GM12875 (cell line): ENCODE measurements around the gene SLC16A10.

Experiments used
- H3K4me3 ChIP-seq: one replicate; pipeline ENCODE4 v1.5.1; 2011; ENCODE audit warnings: low read depth, low read length, control low read depth
- TF ChIP-seq, protein P1 (sequence below): IDR thresholded peaks from 2 replicates; pipeline ENCODE4 v1.5.1; 2011; ENCODE audit warnings: low read depth, mild to moderate bottlenecking, control low read depth, inconsistent platforms, low read length, moderate library complexity, borderline replicate concordance; ENCODE audit not compliant: insufficient read depth

SLC16A10 gene

DNA sequence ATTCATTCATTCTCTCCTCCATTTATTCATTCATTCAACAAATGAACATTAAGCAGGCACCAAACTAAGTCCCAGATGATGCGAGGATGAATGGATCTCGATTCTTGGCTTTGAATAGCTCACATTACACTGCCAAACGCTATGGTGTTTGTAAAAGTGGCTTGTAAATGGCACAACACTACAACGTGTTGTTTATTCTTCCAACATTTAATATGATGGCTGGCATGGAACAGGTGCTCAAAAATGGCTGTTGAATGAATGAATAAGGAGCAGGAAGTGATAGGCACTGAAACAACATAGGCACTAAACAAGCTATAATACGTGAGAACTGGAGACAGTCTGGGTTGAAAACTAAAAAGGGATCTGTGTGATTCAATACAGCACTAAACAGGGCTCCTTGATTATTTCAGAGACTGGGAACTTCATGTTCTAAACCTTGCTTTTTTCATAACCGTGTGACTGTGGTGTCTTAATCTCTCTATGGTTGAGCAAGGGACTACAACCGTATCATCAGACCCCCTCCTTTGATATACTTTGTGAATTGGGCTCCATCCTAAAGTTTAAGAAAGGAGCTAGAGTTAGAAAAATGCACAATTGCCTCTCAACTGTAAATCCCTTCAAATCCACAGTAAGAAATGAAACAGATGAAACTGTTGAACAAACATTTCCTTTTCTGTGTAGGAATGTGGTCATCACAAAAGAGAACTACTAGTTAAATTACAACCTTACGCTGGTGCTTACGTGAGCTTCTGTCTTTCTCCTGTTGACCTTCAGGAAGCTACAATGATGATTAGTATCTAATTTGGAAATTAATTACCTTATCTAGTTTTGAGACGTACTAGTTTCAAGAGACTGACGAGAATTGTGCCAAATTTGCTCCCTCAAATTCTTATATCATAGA is 16.9 kb upstream of the SLC16A10 start:
- TF ChIP-seq, protein P1, sequence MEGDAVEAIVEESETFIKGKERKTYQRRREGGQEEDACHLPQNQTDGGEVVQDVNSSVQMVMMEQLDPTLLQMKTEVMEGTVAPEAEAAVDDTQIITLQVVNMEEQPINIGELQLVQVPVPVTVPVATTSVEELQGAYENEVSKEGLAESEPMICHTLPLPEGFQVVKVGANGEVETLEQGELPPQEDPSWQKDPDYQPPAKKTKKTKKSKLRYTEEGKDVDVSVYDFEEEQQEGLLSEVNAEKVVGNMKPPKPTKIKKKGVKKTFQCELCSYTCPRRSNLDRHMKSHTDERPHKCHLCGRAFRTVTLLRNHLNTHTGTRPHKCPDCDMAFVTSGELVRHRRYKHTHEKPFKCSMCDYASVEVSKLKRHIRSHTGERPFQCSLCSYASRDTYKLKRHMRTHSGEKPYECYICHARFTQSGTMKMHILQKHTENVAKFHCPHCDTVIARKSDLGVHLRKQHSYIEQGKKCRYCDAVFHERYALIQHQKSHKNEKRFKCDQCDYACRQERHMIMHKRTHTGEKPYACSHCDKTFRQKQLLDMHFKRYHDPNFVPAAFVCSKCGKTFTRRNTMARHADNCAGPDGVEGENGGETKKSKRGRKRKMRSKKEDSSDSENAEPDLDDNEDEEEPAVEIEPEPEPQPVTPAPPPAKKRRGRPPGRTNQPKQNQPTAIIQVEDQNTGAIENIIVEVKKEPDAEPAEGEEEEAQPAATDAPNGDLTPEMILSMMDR = no peak
- H3K4me3 ChIP-seq = no peak overlapping the region

DNA sequence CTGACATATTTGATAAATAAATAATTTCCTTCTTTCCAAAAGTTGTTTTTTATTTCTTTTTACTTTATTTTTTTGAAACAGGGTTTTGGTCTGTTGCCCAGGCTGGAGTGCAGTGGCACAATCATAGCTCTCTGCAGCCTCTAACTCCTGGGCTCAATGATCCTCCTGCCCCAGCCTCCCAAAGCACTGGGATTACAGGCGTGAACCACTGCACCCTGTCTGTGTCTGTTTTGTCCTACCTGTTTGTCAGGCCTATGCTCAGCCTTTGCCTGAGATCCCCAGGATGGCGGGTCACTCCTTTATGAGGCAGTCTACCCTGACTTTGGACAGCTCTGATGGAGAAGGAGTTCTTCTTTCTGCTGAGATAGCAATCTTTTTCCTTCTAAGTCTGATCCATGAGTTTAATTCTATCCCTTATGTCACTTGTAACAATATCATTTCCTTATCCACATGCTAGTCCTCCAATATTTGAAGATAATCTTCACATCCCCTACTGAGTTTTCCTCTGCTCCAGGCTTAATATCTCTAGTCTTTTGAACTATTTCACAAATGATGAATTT is 14.4 kb upstream of the SLC16A10 start:
- TF ChIP-seq, protein P1 = no peak
- H3K4me3 ChIP-seq = no peak overlapping the region

DNA sequence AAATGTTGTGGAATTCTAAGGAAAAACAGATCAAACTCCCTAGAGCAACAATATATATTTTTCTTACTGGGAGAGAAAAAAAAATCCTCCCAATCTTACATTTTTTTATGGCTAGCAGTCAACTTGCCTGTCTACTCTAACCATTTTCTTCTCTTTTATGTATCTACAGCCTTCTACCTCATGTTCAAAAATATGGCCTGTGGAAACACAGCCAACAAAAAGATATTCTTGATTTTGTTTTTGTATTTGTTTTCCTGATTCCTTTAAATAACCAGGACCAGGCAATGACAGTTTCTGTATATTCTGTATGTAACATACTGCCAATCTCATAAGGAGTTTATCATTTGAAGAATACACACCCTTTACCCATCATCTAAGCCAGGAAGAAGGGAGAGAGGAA is 13.0 kb upstream of the SLC16A10 start:
- TF ChIP-seq, protein P1 = no peak
- no peak overlapping the region for H3K4me3 ChIP-seq

DNA sequence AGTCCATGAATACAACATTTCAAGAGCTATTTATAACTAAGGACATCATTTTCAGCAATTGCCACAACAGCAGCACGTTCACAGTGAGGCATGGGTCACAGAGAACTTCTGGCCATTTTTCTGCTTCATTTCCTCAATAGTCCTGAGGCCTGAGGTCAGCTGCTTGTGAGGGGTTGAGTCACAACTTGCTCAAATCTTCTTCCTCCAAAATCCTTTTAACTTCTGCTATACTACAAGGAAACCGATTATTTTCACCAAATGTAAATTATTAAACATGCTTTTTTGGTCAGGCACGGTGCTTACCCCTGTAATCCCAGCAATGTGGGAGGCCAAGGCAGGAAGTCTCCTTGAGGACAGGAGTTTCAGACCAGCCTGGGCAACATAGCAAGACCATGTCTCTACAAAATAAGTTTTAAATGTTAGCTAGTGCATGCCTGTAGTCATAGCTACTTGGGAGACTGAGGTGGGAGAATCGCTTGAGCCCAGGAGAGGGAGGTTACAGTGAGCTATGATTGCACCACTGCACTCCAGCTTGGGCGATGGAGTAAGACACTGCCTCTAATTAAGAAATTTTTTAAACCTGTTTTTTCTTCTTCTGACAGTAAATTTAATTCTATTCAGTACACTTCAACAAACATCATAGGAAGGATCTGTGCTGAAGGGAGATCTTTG is 11.1 kb upstream of the SLC16A10 start:
- no peak overlapping the region for H3K4me3 ChIP-seq
- TF ChIP-seq, protein P1 = no peak

DNA sequence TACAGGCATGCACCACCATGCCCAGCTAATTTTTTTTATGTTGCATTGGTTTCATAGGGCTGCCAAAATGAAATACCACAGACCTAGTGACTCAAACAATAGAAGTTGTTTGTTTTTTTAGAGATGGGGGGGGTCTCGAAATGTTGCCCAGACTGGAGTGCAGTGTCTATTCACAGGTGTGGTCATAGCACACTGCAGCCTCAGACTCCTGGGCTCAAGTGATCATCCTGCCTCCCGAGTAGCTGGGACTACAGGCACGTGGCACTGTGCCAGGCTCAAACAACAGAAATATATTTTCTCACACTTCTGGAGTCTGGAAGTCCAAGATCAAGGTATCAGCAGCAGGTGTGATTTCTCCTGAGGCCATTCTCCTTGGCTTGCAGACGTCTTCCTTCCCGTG is 6.6 kb upstream of the SLC16A10 start:
- H3K4me3 ChIP-seq = no peak overlapping the region
- TF ChIP-seq, protein P1 = no peak

DNA sequence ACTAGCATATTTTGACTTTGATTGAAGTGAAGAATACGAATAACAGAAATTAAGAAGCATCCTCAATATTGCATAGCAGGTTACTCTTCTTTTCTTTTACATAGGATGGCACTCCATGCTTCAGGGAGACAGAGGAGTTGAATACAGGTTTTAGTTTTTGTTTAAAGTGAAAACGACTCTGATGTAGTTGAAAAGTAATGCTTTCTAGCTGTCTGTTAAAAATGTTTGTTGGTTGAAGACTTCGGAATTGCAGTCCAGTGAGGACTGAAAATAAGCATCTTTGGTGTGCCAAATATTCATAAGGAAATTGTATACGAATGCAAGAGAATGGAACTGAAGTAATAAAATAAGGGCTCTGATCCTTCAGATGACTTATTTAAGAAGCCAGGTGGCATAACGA is 618 bp upstream of the SLC16A10 start:
- TF ChIP-seq, protein P1 = no peak
- peak overlapping the region; percentile 53 for H3K4me3 ChIP-seq
